HFF-Myc (cell line): ENCODE measurements around the gene CEP170.

Experiments
- DNase-seq: peaks from one replicate; pipeline ENCODE4 v3.0.0-alpha.2; 2011; ENCODE audit warnings: low read depth; ENCODE audit errors: extremely low read depth
- H3K4me3 ChIP-seq: replicated peaks from 2 replicates; pipeline ENCODE4 v1.5.1; 2011; ENCODE audit warnings: low read depth, mild to moderate bottlenecking, control low read depth, low read length
- CTCF ChIP-seq: IDR thresholded peaks from 2 replicates; pipeline ENCODE4 v1.5.1; 2012; ENCODE audit warnings: mild to moderate bottlenecking, low read depth, low read length, control low read depth; ENCODE audit errors: missing control alignments

CEP170 gene

GRCh38 chr1:243253926-243254232, 1.2 kb downstream of the CEP170 start:
- no peak for DNase-seq
- TF ChIP-seq CTCF: no peak
- H3K4me3 ChIP-seq: peak overlapping the region; percentile 91

DNA sequence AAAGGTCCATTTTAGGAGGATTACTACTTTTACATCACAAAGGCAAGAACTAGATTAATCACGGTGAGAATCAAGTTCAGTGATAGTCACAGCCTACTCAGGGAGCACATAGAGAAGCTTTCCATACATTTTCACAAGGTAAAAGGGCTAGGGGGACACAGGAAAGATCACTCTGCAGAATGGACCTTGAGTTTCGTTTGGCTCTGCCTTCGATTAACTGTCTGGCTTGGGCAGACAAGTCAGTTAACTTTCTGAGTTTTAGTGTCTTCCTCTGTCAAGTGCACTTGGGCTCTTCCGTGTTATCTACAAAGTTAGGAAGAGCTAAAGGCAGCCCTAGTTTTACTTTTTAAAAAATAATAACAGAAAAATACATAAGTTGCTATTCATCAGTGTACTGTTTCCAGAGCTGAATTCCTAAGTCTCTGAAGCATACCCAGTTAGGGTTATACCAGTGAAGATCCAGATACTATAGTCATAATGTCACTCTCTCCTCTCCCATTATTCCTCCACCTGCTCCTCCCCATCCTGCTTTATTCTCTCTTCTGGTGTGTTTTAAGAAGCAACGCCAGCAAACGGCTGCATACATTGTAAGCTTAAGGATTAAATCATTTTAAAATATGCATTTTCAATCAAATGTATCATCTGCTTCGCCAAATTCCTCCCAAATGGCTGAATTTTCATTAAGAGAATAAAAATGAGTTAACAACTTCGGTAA, 1.7 kb downstream of the CEP170 start:
- no peak for DNase-seq
- no peak for TF ChIP-seq CTCF
- peak overlapping the region; percentile 91 for H3K4me3 ChIP-seq

DNA sequence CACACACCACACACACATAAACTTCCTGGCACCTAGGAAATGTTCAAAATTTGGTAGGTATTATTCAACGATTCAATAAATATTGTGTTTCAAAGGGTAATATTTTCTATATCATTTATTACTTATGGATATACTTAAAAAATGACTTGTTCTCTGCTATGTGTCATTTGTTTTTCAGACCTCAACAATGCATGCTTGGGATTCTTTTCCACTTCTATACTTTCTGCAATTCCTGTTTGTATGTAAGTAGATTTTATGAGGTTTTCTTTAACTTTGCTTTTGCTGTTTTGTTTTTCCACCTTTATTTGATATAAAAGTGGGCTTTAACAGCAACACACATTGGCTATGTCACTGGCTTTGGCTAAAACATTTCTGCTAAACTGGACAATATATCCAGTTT, 3.5 kb downstream of the CEP170 start:
- no peak for TF ChIP-seq CTCF
- peak overlapping the region; percentile 91 for H3K4me3 ChIP-seq
- DNase-seq: no peak

GRCh38 chr1:243250102-243250501, 5.0 kb downstream of the CEP170 start:
- DNase-seq: no peak
- no peak overlapping the region for H3K4me3 ChIP-seq
- TF ChIP-seq CTCF: no peak

DNA sequence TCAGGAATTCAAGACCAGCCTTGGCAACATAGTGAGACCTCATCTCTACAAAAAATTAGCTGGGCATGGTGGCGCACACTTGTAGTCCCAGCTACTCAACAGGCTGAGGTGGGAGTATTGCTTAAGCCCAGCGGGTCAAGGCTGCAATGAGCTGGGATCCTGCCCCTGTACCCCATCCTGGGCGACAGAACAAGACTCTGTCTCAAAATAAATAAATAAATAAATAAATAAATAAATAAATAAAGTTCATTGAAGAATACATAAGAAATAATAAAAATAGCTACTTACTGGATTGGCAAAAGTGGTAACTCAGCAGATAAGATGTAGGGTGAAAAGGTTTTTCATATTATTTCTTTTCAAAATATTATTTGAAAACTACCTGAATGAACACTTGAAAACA, 5.9 kb downstream of the CEP170 start:
- no peak for DNase-seq
- TF ChIP-seq CTCF: no peak
- H3K4me3 ChIP-seq: no peak overlapping the region

DNA sequence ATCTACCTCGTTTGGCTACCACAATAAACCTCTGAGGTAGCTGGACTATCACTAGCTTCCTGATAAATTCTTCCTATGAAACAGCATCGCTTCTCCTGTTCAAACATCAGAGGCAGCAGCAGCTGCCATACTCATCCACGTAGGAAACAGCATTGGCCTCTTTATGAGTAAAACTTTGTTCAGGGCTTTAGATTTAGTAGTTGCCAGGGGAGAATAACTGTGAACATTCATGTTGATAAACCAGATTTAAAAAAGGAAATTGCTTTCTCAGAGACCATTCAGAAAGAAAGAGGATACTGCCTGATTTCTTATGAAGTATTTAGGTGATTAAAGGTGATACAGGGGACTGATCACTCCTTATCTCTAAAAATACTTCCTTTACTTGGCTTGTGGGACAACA, 7.2 kb downstream of the CEP170 start:
- no peak for DNase-seq
- H3K4me3 ChIP-seq: no peak overlapping the region
- no peak for TF ChIP-seq CTCF

- DNase-seq: no peak
- no peak for TF ChIP-seq CTCF
- H3K4me3 ChIP-seq: no peak overlapping the region
Measured at GRCh38 chr1:243246916-243247315, 8.2 kb downstream of the CEP170 start.
